Thymus (tissue), 11 donors: Measurements from ENCODE around the gene SNRNP27. TPM values are rescaled to one million over a fixed set of nuclear protein-coding genes. Genes with fewer than 3 reads are reported as not detected.
"Not testable (repeated sequence)": the region's sequence is repeated elsewhere in the genome, so short reads cannot be mapped to it uniquely, and the experiment has no call there.

Source experiments
- DNase-seq, 9 donors: peaks; one replicate each; pipeline ENCODE4 v3.0.0-alpha.2; 2013; ENCODE audit warnings: low spot score in 9 of 9, low read depth in 6 of 9, missing footprints in 1 of 9
- H3K27ac ChIP-seq, 2 donors: one replicate each; pipeline ENCODE4 v1.5.1; 2013; ENCODE audit warnings: control low read depth in 1 of 2, low read depth in 1 of 2, low read length in 1 of 2, mild to moderate bottlenecking in 1 of 2, moderate library complexity in 1 of 2
- H3K27me3 ChIP-seq, 2 donors: one replicate each; pipeline ENCODE4 v1.5.1; 2013; ENCODE audit warnings: low read length in 1 of 2; ENCODE audit not compliant: control insufficient read depth in 2 of 2, insufficient read depth in 1 of 2
- H3K36me3 ChIP-seq, 2 donors: one replicate each; pipeline ENCODE4 v1.5.1; 2013; ENCODE audit warnings: low read length in 1 of 2, mild to moderate bottlenecking in 1 of 2, moderate library complexity in 1 of 2; ENCODE audit not compliant: control insufficient read depth in 2 of 2, insufficient read depth in 2 of 2
- H3K4me1 ChIP-seq, 2 donors: one replicate each; pipeline ENCODE4 v1.5.1; 2013; ENCODE audit warnings: low read length in 2 of 2; ENCODE audit not compliant: control insufficient read depth in 2 of 2, insufficient read depth in 2 of 2
- H3K4me3 ChIP-seq, 2 donors: one replicate each; pipeline ENCODE4 v1.5.1; 2013; ENCODE audit warnings: low read length in 2 of 2, control low read depth in 1 of 2, mild to moderate bottlenecking in 1 of 2
- H3K9me3 ChIP-seq, 2 donors: one replicate each; pipeline ENCODE4 v1.5.1; 2013; ENCODE audit warnings: low read length in 1 of 2, mild to moderate bottlenecking in 1 of 2; ENCODE audit not compliant: control insufficient read depth in 2 of 2, insufficient read depth in 1 of 2
- WGBS: extraction: QIAGEN DNeasy Blood & Tissue Kit; methylation state at CpG from one replicate; pipeline ENCODE4 v1.1.7; 2013; 5-methylcytosine and 5-hydroxymethylcytosine counted together
- polyA plus RNA-seq: library from polyadenylated mRNA; stranded (reverse); fragments of 200-250 nt; gene quantifications from one replicate; pipeline ENCODE4 v1.2.3, GENCODE V29; 2013
- total RNA-seq: library from RNA; stranded (reverse); fragments of 120-200 nt; gene quantifications from one replicate; pipeline ENCODE4 v1.2.4, GENCODE V29; 2013
- donor health status: healthy.

The SNRNP27 gene
- total and polyA plus RNA-seq, 2 donors: 64.3 to 65.0 TPM

DNA sequence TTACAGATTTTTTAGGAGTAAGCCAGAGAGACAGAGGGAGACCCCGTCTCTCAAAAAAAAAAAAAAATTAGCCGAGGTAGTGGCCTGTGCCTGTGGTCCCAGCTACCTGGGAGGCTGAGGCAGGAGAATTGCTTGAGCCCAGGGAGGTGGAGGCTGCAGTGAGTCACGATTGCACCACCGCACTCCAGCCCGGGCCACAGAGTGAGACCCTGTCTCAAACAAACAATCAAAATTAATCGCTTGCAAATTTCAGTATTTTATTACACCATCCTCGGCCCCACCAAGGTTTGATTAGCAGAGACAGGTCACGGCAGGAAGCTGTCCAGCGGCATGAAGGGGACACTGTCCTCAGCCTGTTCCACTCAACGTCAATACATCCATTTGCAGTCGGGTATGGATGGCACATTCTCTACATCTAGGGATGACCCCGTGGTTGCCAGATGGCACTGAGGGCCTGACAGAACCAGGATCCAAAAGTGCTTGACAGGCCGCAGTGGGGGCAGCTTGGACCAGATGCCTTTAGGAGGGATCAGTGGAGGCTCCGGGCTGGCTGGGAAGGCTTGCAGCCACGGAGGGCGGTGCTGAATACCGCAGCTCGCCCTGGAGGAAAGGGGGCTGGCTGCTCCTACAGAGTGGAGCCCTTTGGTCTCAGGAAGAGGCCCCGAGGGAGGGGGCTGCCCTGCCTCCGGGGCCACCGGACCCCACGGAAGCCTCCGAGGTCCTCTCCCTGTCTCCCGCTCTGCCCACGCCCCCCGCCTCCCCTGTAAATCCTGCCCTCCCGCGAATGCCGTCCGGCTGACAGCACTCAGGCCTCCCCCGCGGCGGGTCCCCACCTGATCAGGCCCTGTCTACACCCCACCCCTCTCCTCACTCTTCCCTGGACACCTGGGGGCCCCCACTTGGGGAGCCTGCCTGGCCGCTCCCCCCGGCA is 54.5 kb downstream of the SNRNP27 start:
- DNase-seq: peak in 1 of 9 donors; percentile 42

DNA sequence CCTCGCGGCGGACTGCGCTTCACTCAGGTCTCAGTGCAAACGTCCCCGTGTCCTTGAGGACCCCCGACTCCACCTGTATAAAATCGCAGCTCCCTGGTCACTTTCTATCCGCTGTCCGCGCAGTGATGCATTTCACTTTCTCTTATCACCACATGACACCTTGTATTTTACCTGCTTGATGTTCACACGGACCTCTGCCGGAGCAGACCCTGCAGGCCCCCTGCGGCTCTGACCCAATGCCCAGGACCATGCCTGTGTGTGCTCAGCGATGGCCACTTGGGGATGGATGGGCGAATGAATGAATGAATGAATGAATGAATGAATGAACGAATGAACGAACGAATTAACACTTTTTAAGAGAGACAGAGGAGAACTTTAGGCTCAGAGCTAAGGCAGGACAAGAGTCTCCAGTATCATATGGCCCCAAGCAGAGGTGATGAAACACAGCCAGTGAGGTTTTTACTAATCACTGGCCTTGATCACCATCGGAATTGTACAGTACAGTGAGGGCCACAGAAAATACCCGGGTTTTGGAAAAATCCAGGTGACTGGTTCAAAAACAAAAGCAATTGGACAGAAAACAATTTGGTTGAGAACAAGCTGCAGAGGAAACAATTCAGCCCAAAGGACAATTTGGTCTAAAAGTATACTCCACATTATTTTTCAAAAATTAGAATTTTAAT is 55.3 kb downstream of the SNRNP27 start:
- peaks cover 0 to 2% of the 10 kb centered on the region in 2 donors for H3K36me3 ChIP-seq
- no peaks in the 10 kb centered on the region for H3K27me3 ChIP-seq
- H3K4me3 ChIP-seq: no peak overlapping the region
- DNase-seq: no peak
- H3K27ac ChIP-seq: no peak overlapping the region
- H3K4me1 ChIP-seq: peaks cover 30 to 61% of the 10 kb centered on the region in 2 donors
- WGBS: 91% methylated on average over 21 of the region's 21 CpGs
- H3K9me3 ChIP-seq: no peaks in the 10 kb centered on the region

More for the DNA sequence above, 54.5 kb downstream of the SNRNP27 start:
- Histone ChIP-seq H3K9me3 (no peaks in the 10 kb centered on the region), H3K4me3 (no peak overlapping the region), H3K36me3 (peaks cover 4 to 10% of the 10 kb centered on the region in 2 donors), H3K27ac (no peak overlapping the region), H3K27me3 (no peaks in the 10 kb centered on the region), H3K4me1 (peaks cover 33 to 69% of the 10 kb centered on the region in 2 donors)
- WGBS: 71% methylated on average over 35 of the region's 35 CpGs

DNA sequence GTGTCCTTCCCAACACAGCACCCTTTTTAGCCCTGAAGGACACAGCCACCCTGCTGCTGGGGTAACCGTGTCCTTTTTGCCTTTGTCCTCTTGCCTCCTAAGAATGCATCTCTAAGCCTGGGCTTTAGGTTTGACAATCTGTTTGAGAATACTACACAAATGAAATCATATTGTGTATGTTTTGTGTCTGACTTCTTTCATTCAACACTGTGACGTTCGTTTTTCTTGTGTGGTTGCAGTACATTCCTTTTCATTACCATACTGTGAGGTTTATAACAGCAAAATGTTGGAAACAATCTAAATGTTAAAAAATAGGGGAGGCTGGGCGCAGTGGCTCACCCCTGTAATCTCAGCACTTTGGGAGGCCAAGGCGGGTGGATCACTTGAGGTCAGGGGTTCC is 56.5 kb downstream of the SNRNP27 start:
- H3K36me3 ChIP-seq: no peaks in the 10 kb centered on the region
- WGBS: 96% methylated on average over 5 of the region's 5 CpGs
- no peaks in the 10 kb centered on the region for H3K27me3 ChIP-seq
- no peak overlapping the region for H3K4me3 ChIP-seq
- H3K27ac ChIP-seq: no peak overlapping the region
- no peak for DNase-seq
- H3K9me3 ChIP-seq: no peaks in the 10 kb centered on the region
- peaks cover 28 to 59% of the 10 kb centered on the region in 2 donors for H3K4me1 ChIP-seq

DNA sequence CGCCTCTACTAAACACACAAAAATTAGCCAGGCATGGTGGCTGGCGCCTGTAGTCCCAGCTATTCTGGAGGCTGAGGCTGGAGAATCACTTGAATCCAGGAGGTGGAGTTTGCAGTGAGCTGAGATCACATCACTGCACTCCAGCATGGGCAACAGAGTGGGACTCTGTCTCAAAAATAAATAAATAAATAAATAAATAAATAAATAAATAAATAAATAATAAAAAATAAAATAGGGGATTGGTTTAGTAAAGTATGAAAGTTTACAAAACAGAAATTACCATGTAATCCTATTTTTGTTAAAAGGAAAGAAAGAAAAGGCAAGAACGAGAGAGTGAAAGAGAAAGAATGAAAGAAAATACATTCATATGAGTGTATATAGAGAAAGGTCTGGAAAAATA is 56.9 kb downstream of the SNRNP27 start:
- not testable (repeated sequence) for H3K4me3 ChIP-seq, H3K27me3 ChIP-seq, DNase-seq, H3K9me3 ChIP-seq, H3K36me3 ChIP-seq, H3K27ac ChIP-seq
- H3K4me1 ChIP-seq: peaks cover 23 to 59% of the 10 kb centered on the region in 2 donors
- WGBS: 98% methylated on average over 3 of the region's 3 CpGs

DNA sequence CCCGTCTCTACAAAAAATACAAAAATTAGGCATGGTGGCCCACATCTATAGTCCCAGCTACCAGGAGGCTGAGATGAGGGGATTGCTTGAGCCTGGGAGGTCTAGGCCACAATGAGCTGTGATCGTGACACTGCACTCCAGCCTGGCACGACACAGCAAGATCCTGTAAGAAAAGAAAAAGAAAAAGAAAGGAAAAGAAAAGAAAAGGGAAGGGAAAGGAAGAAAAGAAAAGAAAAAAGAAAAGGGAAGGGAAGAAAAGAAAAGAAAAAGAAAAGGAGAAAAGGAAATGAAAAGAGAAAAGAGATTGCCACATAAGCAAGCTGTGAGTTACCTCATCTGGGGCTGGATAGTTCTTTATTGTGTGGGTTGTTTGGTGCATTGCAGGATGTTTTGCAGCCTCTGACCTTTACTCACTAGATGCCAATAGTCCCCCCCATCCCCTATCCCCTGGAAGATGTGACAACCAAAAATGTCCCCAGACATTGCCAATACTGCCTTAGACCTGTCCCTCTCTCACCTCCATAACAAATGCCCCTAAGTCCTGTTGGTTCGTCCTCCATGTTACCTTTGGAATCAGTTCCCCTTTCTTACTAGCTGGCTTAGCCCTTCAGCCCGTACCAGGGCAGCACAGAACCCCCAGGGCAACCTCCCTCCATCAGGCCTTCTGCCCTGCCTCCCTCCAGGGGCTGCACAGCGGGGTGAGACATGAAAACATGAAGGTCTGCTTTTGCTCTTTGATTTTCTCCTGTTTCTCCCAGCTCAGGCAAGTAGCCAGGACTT is 58.8 kb downstream of the SNRNP27 start:
- peaks cover 0 to under 1% of the 10 kb centered on the region in 2 donors for H3K9me3 ChIP-seq
- DNase-seq: no peak
- peaks cover 6 to 45% of the 10 kb centered on the region in 2 donors for H3K4me1 ChIP-seq
- no peaks in the 10 kb centered on the region for H3K27me3 ChIP-seq
- no peak overlapping the region for H3K4me3 ChIP-seq
- no peaks in the 10 kb centered on the region for H3K36me3 ChIP-seq
- no peak overlapping the region for H3K27ac ChIP-seq
- 97% methylated on average over 6 of the region's 6 CpGs for WGBS

DNA sequence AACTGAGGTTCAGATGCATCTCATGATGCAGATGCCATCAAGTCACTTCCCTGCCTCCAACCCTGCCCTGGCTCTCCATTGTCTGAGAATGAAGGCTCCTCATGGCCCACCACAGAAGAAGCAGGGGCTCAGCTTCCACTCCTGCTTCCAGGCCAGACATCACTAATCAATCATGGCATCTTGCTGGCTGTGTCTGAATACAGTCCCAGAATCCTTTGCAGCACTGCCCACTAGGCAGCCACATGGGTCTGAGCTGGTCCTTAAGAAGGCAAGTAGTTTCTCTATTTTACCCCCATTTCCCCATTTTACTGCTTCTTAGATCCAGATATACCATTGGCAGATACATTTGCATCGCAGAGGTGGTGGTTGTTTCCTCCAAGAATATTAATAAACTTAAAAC is 60.3 kb downstream of the SNRNP27 start:
- Histone ChIP-seq H3K36me3 (no peaks in the 10 kb centered on the region), H3K4me1 (peaks cover 14 to 45% of the 10 kb centered on the region in 2 donors), H3K27me3 (no peaks in the 10 kb centered on the region), H3K27ac (no peak overlapping the region), H3K9me3 (peaks cover 0 to 9% of the 10 kb centered on the region in 2 donors), H3K4me3 (no peak overlapping the region)
- whole genome bisulfite sequencing: 99% methylated on average over 1 of the region's 1 CpG
- DNase-seq: no peak

Other genes with a start within 250 kb of the SNRNP27 start
- 23.3 TPM for gene ANXA4, start 151.8 kb upstream of the SNRNP27 start, total RNA-seq
- gene ANXA4, start 151.8 kb upstream of the SNRNP27 start, polyA plus RNA-seq: 45.3 TPM
- gene GMCL1, start 64.3 kb upstream of the SNRNP27 start, total RNA-seq: 14.1 TPM
- 19.8 TPM for gene GMCL1, start 64.3 kb upstream of the SNRNP27 start, polyA plus RNA-seq
- 12.7 TPM for gene MXD1, start 21.2 kb downstream of the SNRNP27 start, total RNA-seq
- 12.8 TPM for gene MXD1, start 21.2 kb downstream of the SNRNP27 start, polyA plus RNA-seq
- 1.5 TPM for gene ASPRV1, start 67.7 kb downstream of the SNRNP27 start, total RNA-seq
- 7.1 TPM for gene ASPRV1, start 67.7 kb downstream of the SNRNP27 start, polyA plus RNA-seq
- 45.9 TPM for gene PCBP1, start 193.5 kb downstream of the SNRNP27 start, total RNA-seq
- gene PCBP1, start 193.5 kb downstream of the SNRNP27 start, polyA plus RNA-seq: 361 TPM